ENCODE data around the gene LAPTM5.
"Not testable (repeated sequence)": the region's sequence is repeated elsewhere in the genome, so short reads cannot be mapped to it uniquely, and the experiment has no call there.

LAPTM5 gene

GRCh38 chr1:30757352-30758120 is at the start of gene LAPTM5:
LAPTM5 (minus strand) TSS chr1:30757774; CDS start chr1:30757745, 29 bp downstream.
- DNase-seq = peak; percentile 62

DNA sequence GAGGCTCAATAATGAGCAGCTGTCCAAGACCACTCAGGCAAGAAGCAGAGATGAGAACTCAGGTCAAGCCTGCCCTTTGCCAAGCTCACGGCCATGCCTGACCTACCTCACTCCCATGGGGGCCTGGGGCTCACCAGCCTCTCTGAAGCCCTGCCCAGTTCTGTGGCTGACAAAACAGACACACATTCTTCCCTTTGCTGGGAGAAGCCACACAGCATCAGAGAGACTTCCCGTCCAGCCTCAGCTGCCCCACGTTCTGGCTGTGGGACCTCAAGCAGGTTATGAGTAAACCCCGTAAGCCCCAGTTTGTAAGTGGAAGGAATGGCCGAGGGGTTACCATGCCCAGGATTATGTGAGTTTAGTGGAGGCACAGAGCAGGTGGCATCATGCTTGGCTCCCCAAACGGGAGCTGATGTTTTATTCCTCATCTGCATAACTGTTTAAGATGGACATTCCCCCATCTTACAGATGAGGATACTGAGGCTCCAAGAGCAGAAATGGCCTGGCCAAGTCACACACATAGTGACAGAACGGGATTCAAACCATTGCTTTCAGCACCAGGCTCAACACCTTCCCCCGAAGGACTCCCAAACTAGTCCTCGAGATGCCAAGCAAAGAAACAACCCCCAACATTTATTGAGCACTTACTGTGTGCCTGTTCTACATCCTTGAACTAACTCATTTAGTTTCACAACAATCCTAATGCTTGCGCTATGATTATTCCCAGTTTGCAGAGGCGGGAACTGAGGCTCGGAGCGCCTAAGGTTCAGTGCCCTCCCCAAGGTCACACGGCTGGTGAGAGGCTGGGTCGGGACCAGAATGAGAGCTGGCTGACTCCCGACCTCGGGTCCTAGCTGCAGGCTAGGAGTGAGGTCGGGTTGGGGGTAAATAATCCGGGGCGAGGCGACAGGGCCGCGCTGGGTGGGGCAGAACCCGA is 49.1 kb upstream of the LAPTM5 start:
- no peak for DNase-seq

GRCh38 chr1:30805304-30806003 is 47.9 kb upstream of the LAPTM5 start:
- no peak for DNase-seq

DNA sequence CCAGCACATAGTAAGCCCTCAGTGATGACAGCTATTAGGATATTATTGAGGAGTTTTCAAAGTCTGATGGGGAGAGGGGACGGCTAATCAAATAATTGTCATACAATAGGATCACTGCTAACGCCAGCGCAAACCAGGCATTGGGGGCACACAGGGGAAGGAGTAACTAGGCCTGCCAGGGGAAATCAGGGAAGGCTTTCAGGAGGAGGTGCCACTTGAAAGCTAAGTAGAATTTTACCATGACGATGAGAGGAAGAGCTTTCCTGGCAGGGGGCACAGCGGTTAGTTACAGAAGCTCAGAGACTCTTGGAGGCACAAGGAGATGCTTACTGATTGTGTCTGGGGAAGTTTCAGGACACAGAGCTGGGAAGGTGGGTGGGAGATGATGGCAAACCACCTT is 47.2 kb upstream of the LAPTM5 start:
- DNase-seq = no peak

- DNase-seq = no peak
These were observed 46.8 kb upstream of the LAPTM5 start for GRCh38 chr1:30804352-30804751.

DNA sequence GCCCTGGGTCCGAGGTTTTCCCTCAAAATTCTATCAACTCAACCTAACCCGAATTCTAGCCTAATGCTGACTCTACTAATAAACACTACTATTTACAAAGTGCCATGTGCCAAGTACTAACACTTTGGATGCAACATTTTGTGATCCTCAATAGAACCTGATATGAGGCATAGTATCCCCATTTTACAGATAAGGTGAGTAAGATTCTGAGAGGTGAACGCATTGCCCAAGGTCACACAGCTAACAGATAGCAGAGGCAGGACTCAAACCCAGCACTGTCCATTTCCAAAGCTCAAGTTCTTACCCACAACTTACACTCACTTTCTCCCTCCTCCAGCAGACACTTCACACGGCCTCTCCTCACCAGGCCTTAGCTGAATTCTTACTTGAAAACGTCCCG is 46.0 kb upstream of the LAPTM5 start:
- DNase-seq = no peak

- peak; percentile 83 for DNase-seq
These were observed 44.2 kb upstream of the LAPTM5 start for GRCh38 chr1:30801771-30802198.

- no peak for DNase-seq
These were observed 41.6 kb upstream of the LAPTM5 start for GRCh38 chr1:30799233-30799511.

DNA sequence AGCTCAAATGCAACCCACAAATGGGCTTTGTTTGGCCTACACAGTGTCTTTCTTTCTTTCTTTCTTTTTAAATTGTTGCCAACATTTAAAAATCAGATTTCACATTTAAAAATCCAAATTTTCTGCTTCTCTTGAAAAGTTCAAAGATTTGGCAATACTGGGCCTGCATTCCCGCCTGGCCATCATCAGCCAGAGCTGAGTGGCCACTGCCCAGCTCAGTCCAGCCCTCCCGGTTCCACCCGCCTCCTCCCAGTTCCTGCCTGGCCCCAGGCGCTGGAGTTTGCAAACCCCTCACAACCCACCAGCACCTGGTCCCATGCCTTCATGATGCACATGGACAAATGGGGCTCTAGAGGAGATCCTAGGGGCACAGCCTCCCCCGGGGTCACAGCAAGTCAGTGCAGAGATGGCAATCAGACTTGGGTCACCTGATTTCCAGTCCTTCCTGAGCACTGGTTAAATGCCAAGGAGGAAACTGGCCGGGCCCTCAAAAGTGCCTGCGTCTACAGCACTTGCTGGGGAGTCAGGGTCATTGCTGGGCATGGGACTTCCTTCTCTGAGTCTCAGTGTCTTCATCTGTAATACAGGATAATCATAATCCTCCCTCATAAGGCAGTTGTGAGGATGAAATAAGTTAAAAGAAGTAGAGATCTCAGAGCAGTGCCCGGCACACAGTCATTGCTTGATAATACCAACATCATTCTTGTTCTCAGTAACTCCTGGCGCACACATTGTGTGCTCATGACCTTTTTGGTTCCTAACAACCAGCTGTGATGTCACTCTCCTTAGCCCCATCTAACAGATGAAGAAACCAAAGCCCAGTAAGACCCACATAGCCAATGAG is 41.0 kb upstream of the LAPTM5 start:
- DNase-seq = no peak

GRCh38 chr1:30795026-30795425 is 37.5 kb upstream of the LAPTM5 start:
- DNase-seq = no peak

DNA sequence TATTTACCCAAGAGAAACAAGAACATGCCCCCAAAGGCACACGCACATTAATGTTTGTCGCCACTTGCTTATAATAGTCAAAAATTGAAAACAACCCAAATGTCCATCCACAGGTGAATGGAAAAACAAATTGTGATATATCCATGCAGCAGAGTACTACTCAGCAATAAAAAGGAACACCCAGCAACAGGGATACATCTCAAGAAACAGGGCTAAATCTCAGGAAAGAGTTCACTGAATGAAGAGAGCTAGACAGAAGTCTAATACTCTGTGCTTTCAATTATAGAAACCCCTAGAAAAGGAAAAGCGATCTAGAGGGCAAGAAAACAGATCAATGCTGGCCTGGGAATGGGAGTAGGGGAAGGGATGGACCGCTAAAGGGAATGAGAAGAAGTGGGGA is 36.7 kb upstream of the LAPTM5 start:
- no peak for DNase-seq

- no peak for DNase-seq
These were observed 35.6 kb upstream of the LAPTM5 start for GRCh38 chr1:30793209-30793608.

- DNase-seq = no peak
These were observed 34.3 kb upstream of the LAPTM5 start for GRCh38 chr1:30791868-30792267.

- no peak for DNase-seq
These were observed 33.5 kb upstream of the LAPTM5 start for GRCh38 chr1:30790850-30791778.

DNA sequence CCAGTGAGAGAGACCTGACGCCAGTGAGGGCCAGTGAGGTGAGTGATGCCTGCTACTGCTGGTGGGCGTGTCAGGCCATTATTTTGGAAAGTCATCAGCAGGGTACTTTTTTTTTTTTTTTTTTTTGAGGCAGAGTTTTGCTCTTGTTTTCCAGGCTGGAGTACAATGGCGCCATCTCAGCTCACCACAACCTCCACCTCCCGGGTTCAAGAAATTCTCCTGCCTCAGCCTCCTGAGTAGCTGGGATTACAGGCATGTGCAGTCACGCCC is 32.6 kb upstream of the LAPTM5 start:
- DNase-seq = not testable (repeated sequence)

- DNase-seq = no peak
These were observed 32.0 kb upstream of the LAPTM5 start for GRCh38 chr1:30789388-30790255.

GRCh38 chr1:30788580-30789387 is 31.2 kb upstream of the LAPTM5 start:
- no peak for DNase-seq

DNA sequence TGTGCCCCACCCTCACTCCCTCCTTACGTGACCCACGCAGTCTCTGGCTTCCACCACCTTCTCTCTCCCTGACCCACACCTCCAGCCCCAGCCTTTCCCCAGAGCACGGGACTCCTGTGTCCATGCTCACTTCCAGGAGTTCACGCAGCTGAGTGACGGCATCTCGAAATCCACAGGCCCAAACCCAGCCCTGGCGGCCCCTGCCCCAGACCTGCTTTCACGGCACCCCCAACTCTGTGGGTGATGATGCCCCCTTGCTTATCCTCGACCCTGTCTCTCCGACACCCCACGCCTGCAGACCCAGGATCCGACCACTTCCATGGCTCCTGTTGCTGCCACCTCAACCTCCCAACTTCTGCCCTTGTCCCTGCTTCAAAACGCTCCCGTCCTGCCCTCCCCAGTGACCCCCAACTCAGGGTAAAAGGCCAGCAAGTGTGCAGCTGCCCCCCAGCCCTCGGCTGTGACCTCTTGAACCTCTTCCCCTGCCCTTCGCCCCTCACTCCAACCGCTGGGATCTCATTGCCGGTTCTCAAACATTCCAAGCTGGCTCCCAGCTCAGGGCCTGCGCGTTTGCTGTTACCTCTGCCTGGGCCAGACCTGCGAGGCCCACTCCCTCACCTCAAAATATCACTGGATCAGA is 30.4 kb upstream of the LAPTM5 start:
- DNase-seq = no peak

GRCh38 chr1:30787266-30787665 is 29.7 kb upstream of the LAPTM5 start:
- no peak for DNase-seq
